Testis (tissue), 3 donors: ENCODE data around the gene LIG4. TPM values are rescaled to one million over a fixed set of nuclear protein-coding genes. Genes with fewer than 3 reads are reported as not detected.

Experiments used
- polyA plus RNA-seq: library from polyadenylated mRNA; stranded (reverse); fragments of 350-450 nt; fragmentation: Illumina TruSeq; extraction: RNeasy Lipid Tissue Mini Kit (QIAGEN cat#74804); gene quantifications from one replicate; pipeline ENCODE4 v1.2.3, GENCODE V29; 2014; ENCODE audit warnings: low read depth, low replicate concordance; ENCODE audit not compliant: insufficient read depth
- total RNA-seq, 2 donors: library from RNA; depleted of rRNA; stranded (reverse); fragments of >200 nt; gene quantifications; one replicate each; pipeline ENCODE4 v1.2.3, GENCODE V29; 2016

The LIG4 gene
- total and polyA plus RNA-seq, 3 donors from 2014 or later = 10.1 to 16.3 (median 11.0) TPM

Other genes starting within 250 kb of the LIG4 start
- 1 to 10 TPM; 6.5 to 7.4 TPM for gene ABHD13, start 2.9 kb upstream of the LIG4 start, total RNA-seq
- gene ABHD13, start 2.9 kb upstream of the LIG4 start, polyA plus RNA-seq = 7.3 TPM
- 1 to 10 TPM in 1 of 2 donors, not detected in 1; 3.7 TPM for gene TNFSF13B, start 54.2 kb upstream of the LIG4 start, total RNA-seq
- gene TNFSF13B, start 54.2 kb upstream of the LIG4 start, polyA plus RNA-seq = 2.5 TPM